CD4-positive, alpha-beta T cell treated with Interleukin-2 at 100 ng/mL for 4 hours (primary cell): ENCODE results near the gene SHISA6.

Experiments
- DNase-seq: peaks from one replicate; pipeline ENCODE4 v3.0.0-alpha.2; 2020; ENCODE audit warnings: low spot score

SHISA6 gene

DNA sequence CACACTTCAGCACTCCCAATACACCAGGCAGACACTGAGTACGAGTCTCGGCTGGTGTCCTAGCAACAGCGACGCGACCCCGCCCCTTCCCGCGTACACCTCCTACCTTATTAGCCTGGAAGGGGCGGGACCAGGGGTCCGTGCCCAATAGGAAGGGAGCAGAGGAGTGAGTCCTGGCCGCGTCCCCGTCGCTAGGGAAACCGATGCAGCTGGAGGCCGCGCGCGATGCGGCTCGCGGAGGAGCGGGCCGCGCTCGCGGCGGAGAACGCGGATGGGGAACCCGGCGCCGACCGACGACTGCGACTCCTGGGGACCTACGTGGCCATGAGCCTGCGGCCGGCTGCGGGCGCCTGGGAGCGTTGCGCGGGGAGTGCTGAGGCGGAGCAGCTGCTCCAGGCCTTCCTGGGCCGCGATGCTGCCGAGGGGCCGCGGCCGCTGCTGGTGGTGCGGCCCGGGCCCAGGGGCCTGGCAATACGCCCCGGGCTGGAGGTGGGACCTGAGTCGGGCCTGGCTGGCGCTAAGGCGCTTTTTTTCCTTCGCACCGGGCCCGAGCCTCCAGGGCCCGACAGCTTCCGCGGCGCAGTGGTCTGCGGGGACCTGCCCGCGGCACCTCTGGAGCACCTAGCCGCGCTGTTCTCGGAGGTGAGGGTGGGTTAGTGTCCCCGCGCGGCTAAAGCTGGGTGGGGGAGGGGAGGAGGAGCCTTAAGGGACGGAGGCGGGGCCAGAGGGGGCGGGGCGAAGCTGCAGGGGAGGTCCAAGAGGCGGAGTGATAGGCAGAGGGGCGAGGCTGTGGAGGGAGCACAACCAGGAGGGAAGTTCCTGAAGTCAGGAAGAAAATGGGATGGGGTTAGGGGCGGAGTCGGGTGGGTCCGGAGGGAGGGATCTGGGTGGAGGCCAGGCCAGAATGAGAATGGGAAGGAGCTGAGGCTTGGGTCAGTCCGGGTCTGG is 357.5 kb downstream of the SHISA6 start, which contains the start of gene DNAH9:
DNAH9 (plus strand) TSS at position 197 of the 948 bp plus-strand sequence; CDS start at position 226, 29 bp downstream.
- DNase-seq: no peak

DNA sequence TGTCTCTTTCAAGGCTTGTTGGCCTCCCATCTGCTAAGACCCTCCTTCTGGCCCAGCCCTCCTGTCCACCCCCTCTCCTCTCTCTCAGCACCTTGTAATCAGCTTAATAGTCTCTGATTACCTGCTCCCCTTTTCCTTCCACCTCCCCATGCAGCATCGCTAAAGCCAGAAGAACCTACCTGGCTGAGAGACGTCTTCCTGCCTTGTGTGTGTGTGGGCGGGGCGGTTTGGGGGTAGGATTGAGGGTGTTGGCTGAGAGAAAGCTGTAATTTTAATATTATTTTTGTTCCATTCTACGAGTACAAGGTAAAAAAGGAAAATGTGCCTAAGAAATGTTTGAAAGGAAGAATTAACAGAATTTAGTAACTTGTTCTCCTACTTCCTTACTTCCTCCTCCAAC is 360.6 kb downstream of the SHISA6 start:
- no peak for DNase-seq

DNA sequence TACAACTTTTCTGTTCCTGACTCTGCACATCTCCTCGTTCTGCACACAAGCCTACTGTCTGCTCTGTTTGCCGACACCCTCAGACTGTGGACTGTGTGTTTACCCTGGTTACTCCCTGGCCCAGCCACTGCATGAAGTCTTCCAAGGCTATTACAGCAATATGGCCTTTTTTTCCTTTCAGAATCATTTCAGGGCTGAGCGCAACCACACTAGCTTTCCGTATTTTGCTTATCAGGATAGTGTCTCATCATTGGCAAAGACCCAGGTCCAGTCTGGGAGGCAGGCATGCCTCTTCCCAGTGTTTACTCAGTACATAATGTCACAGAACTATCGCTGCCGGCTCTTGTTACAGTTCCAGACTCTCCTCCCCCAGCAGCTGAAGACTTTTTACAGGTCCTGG is 367.4 kb downstream of the SHISA6 start:
- DNase-seq: no peak

DNA sequence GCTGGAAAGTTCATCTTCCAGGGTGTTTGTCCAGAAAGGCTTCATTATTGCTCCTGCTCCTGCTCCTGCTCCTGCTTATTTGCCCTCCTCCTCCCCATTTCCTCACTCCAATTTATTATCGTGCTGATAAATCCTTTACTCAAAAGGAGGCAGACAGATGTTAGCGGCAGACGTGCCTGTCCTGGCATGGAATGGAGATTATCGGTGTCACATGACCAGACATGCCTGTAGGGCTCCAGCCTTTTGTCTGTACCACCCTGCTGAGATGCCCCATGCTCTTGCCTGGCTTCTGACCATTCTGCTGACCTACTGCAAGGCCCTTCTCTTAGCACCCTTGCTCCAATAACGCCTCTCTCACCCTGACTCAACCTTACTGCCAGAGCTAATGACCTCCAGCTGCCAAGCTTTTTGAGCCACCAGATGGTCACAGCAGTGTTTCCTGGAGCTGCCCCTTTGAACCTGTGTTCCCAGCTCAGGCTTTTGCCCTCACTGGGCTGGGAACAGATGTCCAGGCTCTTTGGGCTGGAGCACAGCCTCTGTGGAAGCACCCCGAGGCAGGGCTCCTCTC is 370.1 kb downstream of the SHISA6 start:
- DNase-seq: no peak

DNA sequence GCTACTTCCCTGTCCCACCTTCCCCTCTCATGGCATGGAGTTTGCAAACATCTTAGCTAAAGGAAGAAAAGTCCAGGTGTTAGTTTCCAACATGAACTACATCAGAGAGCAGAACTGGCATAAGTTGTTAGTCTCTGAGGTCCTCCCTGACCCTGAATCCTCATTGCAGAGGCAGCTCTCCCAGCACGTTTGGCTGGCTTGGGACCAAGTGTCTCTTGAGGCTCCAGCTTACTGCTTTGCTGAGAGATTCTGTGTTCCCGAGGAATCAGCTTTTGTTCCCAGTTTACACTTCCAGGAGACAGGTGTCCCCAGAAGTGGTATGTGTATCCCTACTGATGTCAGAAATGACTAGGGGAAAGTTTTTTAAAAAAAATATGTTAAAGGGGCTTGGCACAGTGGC is 371.9 kb downstream of the SHISA6 start:
- no peak for DNase-seq
